Activated CD4-positive, alpha-beta T cell treated with anti-CD3 and anti-CD28 coated beads, Interleukin-2, amount 10 ng/mL, durations not matched to agents 24 days and 14 days (primary cell): ENCODE measurements around the gene LHCGR. TPM values are rescaled to one million over a fixed set of nuclear protein-coding genes. Genes with fewer than 3 reads are reported as not detected.

Source experiments
- DNase-seq: peaks from one replicate; pipeline ENCODE4 v3.0.0; 2022
- H3K27ac Mint-ChIP-seq: one replicate; pipeline ENCODE4 v1.8.0; 2022; ENCODE audit warnings: mild to moderate bottlenecking, mixed read lengths
- H3K27me3 Mint-ChIP-seq: one replicate; pipeline ENCODE4 v1.8.0; 2022; ENCODE audit warnings: mixed read lengths
- H3K36me3 Mint-ChIP-seq: one replicate; pipeline ENCODE4 v1.8.0; 2022; ENCODE audit warnings: low read depth, mild to moderate bottlenecking, mixed read lengths
- H3K4me1 Mint-ChIP-seq: one replicate; pipeline ENCODE4 v1.8.0; 2021; ENCODE audit warnings: mixed read lengths
- H3K4me3 Mint-ChIP-seq: one replicate; pipeline ENCODE4 v1.8.0; 2022; ENCODE audit warnings: mild to moderate bottlenecking, moderate library complexity, mixed read lengths
- H3K9me3 Mint-ChIP-seq: one replicate; pipeline ENCODE4 v1.8.0; 2021; ENCODE audit warnings: mixed read lengths
- intact Hi-C: fragments of 100-400 bp; cut with micrococcal nuclease; formaldehyde crosslinking; loops from one replicate; pipeline ENCODE4 v1.15.1; 2023
- total RNA-seq: library from RNA; stranded (reverse); gene quantifications from 2 replicates; pipeline ENCODE4 v1.2.3, GENCODE V29; 2022

LHCGR gene
- total RNA-seq, 1 donor from 2014 or later: not detected

DNA sequence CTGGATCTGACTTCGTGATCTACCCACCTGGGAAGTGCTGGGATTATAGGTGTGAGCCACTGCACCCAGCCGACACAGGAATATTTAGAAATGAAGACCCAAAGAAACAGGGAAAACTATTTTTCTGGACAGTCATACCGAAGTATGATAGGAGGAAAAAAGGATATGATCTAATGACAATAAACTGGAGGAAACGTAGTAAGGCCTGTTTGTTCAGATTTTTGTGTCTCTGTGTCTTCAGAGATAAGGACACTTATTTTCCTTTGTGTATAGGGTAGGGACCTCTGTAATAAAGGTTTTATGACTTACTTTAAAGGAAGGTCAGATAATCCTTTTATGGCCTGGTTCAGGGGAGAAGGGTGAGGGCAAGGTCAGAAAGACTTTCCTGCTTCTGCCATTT is 81.9 kb downstream of the LHCGR start:
- H3K9me3 Mint-ChIP-seq: no peaks in the 10 kb centered on the region
- H3K4me1 Mint-ChIP-seq: no peaks in the 10 kb centered on the region
- no peak for DNase-seq
- no peaks in the 10 kb centered on the region for H3K36me3 Mint-ChIP-seq
- H3K27ac Mint-ChIP-seq: no peak overlapping the region
- intact Hi-C loops: no loop called here
- peaks cover 6% of the 10 kb centered on the region for H3K27me3 Mint-ChIP-seq
- no peak overlapping the region for H3K4me3 Mint-ChIP-seq

DNA sequence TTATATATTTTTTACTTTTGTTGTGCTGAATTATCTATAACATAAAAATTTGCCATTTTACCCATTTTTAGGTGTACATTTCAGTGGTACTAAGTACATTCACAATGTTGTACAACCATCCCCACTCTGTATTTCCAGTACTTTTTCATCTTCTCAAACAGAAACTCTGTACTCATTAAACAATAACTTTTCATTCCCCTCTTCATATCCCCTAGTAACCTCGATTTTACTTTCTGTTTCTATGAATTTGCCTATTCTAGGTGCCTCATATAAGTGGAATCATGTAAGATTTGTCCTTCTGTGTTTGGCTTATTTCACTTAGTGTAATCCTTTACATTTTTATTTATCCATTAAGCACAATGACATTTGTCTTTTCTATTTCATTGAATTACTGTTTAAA is 86.5 kb downstream of the LHCGR start:
- H3K4me3 Mint-ChIP-seq: no peak overlapping the region
- no peaks in the 10 kb centered on the region for H3K27me3 Mint-ChIP-seq
- no peaks in the 10 kb centered on the region for H3K4me1 Mint-ChIP-seq
- no peaks in the 10 kb centered on the region for H3K36me3 Mint-ChIP-seq
- no peak overlapping the region for H3K27ac Mint-ChIP-seq
- no peak for DNase-seq
- H3K9me3 Mint-ChIP-seq: no peaks in the 10 kb centered on the region
- intact Hi-C loops: no loop called here

DNA sequence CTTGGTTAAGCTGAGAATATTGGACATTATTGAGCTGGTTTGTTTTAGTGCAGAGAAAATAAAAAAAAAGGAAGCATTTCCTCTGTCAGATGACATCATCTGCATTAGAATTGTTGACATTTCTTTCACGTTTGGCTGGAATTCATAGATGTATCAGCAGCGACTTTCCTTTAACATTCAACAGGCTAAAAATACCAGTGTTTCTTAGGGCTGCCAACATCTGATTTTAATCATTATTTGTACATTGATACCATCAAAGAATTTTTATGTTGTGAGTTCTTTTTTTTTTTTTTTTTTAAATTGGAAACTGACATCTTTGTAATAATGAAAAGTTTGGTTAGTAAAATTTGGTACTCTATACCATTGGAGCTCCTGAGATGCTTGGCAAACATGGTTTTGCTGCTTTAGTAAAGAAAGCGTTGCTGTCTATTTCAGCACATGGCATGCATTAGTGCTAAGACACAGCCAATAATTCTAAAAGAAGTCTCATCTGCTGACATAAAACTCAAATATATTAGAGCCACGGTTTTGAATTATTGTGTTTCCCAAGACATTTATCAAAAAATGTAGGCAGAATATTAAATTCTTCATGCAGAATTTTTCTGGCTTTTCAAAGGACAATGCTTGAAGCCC is 104.2 kb downstream of the LHCGR start:
- no peak overlapping the region for H3K27ac Mint-ChIP-seq
- peaks cover 8% of the 10 kb centered on the region for H3K27me3 Mint-ChIP-seq
- no peaks in the 10 kb centered on the region for H3K9me3 Mint-ChIP-seq
- no peaks in the 10 kb centered on the region for H3K36me3 Mint-ChIP-seq
- intact Hi-C loops: no loop called here
- H3K4me1 Mint-ChIP-seq: no peaks in the 10 kb centered on the region
- H3K4me3 Mint-ChIP-seq: no peak overlapping the region
- DNase-seq: no peak

DNA sequence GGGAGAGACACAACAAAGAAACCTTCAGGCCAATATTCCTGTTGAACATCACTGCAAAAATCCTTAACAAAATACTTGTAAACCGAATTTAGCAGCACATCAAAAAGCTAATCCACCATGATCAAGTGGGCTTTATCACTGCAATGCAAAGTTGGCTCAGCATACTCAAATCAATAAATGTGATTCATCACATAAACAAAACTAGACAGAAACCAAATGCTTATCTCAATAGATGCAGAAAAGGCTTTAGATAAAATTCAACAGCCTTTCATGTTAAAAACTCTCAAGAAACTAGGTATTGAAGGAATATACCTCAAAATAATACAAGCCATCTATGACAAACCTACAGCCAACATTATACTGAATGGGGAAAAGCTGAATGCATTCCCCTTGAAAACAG is 117.3 kb downstream of the LHCGR start:
- intact Hi-C loops: no loop called here

More for the DNA sequence above, 117.3 kb downstream of the LHCGR start:
- peaks cover 8% of the 10 kb centered on the region for H3K9me3 Mint-ChIP-seq
- H3K4me1 Mint-ChIP-seq: no peaks in the 10 kb centered on the region
- no peak overlapping the region for H3K4me3 Mint-ChIP-seq
- DNase-seq: no peak
- H3K27me3 Mint-ChIP-seq: peaks cover 5% of the 10 kb centered on the region
- no peak overlapping the region for H3K27ac Mint-ChIP-seq
- no peaks in the 10 kb centered on the region for H3K36me3 Mint-ChIP-seq

Other genes with a start within 250 kb of the LHCGR start
- 0.93 and 1.3 TPM in 2 replicates for gene STON1, start 225.6 kb downstream of the LHCGR start, total RNA-seq
- gene GTF2A1L, start 137.9 kb downstream of the LHCGR start, total RNA-seq: not detected in 2 replicates